GM21528 (cell line): Measurements from ENCODE around the gene MTF1.
A peak's percentile ranks its signal among the peaks of the same experiment; 100 is the strongest.
"Not testable (repeated sequence)": the region's sequence is repeated elsewhere in the genome, so short reads cannot be mapped to it uniquely, and the experiment has no call there.

Experiments used
- ATAC-seq: cut with Tn5 transposase; IDR thresholded peaks from one replicate; pipeline ENCODE4 v1.9.1; 2021; ENCODE audit warnings: mild to moderate bottlenecking, moderate library complexity; ENCODE audit not compliant: unreplicated experiment, low FRiP score

The MTF1 gene

GRCh38 chr1:37859507-37860345, at the start of gene MTF1:
Gene MTF1 (minus strand): TSS chr1:37859592. CDS start chr1:37857658, 1,934 bp downstream.
- peak; percentile 91 for ATAC-seq

DNA sequence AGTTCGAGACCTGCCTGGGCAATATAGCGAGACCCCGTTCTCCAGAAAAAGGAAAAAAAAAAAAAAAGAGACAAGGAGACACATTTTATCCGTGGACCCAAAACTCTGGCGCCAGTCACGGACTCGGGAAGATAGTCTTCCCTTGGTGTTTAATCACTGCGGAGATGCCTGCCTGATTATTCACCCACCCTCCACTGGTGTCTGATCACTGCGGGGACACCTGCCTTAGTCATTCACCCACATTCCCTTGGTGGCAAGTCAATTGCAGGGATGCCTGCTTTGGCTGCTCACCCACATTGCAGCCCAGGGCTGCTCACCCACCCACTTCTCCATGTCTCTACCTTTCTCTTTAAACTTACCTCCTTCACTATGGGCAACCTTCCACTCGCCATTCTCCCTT, 49.1 kb upstream of the MTF1 start:
- ATAC-seq, result not testable (repeated sequence)

DNA sequence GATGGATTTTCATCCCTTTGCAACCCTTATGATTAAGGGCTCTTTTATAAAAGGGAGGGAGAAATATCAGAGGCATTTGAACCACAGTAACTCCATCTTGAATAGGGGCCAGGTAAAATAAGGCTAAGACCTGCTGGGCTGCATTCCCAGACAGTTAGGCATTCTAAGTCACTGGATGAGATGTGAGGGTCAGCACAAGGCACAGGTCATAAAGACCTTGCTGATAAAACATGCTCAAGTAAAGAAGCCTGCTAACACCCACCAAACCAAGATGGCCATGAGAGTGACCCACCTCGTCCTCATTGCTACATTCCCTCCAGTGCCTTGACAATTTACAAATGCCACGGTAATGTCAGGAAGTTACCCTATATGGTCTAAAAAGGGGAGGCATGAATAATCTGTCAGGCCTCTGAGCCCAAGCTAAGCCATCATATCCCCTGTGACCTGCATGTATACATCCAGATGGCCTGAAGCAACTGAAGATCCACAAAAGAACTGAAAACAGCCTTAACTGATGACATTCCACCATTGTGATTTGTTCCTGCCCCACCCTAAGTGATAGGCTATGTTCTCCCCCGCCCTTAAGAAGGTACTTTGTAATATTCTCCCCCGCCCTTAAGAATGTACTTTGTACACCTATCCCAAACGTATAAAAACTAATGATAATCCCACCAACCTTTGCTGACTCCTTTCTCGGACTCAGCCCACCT, 48.2 kb upstream of the MTF1 start:
- not testable (repeated sequence) for ATAC-seq

DNA sequence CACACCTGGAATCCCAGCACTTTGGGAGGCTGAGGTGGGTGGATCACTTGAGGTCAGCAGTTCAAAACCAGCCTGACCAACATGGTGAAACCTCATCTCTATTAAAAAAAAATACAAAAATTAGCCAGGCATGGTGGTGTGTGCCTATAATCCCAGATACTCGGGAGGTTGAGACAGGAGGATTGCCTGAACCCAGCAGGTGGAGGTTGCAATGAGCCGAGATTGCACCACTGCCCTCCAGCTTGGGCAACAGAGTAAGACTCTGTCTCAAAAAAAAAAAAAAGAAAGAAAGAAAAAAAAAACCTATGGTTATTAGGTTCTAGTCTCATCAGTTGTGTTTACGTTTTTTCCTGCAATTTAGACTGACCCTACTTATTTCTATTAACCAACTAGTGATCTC, 47.2 kb upstream of the MTF1 start:
- ATAC-seq, result not testable (repeated sequence)

DNA sequence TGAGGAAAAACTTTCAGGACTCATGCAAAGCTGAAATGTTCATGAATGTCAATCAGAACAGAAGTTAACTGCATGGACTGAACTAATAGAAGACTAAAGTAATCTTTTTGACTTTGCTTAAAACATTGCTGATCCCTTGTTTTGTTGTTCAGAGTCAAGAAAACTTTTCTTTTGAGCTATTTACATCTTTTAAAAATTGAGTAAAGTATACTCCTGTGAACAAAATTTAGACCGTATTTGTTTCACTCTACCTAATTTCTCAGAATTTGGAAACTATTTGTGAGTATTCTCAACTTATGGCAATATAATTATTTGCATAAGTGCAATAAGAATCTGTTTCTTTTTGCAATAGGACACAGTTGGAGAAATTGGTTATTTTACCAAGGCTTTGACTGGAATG, 46.3 kb upstream of the MTF1 start:
- no peak for ATAC-seq

GRCh38 chr1:37903921-37904320, 44.5 kb upstream of the MTF1 start:
- not testable (repeated sequence) for ATAC-seq

DNA sequence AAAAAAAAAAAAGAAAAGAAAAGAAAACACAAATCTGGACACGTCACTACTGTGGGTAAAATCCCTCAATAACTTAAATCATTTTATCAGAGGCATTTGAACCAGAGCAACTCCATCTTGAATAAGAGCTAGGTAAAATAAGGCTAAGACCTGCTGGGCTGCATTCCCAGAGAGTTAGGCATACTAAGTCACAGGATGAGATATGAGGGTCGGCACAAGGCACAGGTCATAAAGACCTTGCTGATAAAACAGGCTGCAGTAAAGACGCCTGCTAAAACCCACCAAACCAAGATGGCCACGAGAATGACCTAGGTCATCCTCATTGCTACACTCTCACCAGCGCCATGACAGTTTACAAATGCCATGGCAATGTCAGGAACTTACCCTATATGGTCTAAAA, 43.6 kb upstream of the MTF1 start:
- ATAC-seq, result no peak

DNA sequence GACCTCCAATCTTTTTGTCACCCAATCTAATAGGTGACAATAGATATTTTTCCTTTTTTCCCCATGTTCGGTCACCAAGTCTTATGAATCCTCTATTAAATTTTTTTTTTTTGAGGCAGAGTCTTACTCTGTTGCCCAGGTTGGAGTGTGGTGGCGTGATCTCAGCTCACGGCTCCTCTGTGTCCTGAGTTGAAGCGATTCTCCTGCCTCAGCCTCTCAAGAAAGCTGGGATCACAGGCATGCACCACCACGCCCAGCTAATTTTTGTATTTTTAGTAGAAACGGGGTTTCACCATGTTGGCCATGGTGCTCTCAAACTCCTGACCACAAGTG, 42.5 kb upstream of the MTF1 start:
- peak; percentile 26 for ATAC-seq

- peak; percentile 60 for ATAC-seq
Measured at GRCh38 chr1:37901191-37901892, 42.0 kb upstream of the MTF1 start.

DNA sequence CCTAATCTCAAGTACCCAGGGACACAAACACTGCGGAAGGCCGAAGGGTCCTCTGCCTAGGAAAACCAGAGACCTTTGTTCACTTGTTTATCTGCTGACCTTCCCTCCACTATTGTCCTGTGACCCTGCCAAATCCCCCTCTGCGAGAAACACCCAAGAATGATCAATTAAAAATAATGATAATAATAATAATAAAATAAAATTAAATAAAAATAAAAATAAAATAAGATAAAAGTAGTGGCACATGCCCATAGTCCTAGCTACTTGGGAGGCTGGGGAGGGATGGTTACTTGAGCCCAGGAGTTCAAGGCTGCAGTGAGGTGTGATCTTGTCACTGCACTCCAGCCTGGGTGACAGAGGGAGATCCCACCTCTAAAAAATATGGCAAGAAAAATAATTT, 38.2 kb upstream of the MTF1 start:
- ATAC-seq, result not testable (repeated sequence)

GRCh38 chr1:37893673-37894072, 34.3 kb upstream of the MTF1 start:
- ATAC-seq, result no peak

- ATAC-seq, result no peak
Measured at GRCh38 chr1:37892151-37893047, 33.0 kb upstream of the MTF1 start.

DNA sequence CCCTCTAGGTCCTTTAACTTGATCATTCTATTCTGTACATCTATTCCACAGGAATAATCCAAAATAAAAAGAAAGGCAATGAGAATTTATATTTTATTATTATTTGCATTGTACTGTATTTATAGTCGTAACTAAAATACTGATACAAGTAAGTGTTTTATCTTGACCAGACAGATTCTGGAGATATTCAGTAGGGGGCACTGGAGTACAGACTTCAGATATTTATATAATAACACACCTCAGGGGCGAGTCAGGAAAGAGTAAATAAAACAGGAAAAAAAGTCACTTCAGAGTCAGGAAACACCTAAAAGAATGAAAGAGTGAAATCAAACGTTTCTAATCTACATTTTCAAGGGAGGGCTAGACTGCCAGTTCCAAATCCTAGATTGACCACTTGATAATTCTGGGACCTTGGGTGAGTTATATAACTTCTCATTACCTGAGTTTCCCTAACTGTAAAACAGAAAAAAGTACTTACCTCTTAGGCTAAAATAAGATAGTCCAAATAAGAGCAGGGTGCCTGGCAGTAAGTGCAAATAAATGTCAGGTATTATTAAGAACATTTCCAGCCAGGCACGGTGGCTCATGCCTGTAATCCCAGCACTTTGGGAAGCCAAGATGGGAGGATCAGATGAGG, 31.1 kb upstream of the MTF1 start:
- ATAC-seq, result no peak

GRCh38 chr1:37888022-37888700, 28.8 kb upstream of the MTF1 start:
- no peak for ATAC-seq

DNA sequence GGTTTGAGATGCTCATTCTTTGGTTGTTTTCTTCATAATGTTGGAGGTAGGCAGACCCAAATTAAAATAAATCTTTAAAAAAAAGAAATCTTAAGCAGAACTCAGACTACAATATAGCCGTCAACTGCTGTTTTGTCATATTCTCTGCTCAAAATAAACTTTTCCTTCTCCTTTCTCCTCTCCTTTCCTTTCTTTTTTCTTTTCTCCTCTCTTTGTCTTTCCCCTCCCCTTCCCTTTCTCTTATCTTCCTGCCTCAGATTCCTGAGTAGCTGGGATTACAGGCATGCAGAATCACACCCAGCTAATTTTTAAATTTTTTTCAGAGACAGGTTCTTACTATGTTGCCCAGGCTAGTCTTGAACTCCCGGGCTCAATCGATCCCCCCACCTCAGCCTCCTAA, 24.8 kb upstream of the MTF1 start:
- ATAC-seq, result no peak

DNA sequence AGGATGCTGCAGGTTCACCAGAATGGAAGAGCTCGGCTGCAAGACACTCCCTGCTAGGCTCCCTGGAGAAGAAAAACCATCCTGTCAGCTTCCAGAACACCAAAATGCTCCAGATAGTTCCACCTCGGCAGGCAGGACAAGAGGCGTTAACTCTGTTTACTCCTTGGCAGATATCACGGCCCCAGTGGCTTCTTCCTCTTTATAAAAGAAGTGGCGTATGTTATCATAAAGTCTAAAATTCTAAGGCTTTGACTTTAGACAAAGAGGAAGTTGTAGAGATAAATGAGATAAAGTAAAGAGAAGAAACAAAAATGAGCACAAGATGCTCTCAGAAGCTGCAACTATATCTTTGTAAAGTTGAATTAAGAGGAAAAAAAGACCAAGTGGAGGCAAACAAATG, 24.3 kb upstream of the MTF1 start:
- ATAC-seq, result no peak

GRCh38 chr1:37879865-37880264, 20.5 kb upstream of the MTF1 start:
- ATAC-seq, result no peak

DNA sequence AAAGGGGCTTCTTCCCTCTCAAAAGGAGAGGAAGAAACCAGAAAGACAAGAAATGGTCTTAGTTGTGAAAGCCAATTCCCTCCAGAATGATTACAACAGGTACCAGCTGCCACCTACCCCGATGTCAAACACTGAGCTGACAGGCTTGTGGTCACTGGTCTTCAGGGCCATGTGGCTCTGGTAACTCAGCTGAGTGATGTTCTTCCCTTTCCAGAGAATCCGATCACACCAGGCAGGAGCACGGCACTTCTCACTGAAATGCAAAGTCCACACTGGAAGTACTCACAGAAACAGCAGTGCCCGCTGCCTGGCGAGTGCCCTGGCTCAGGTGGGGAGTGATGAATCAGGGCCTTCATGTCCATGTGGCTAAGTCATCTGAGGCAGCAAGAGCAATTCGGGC, 18.7 kb upstream of the MTF1 start:
- no peak for ATAC-seq

- no peak for ATAC-seq
Measured at GRCh38 chr1:37875833-37876232, 16.4 kb upstream of the MTF1 start.
